ENCODE results near the gene TBC1D2. TPM values are rescaled to one million over a fixed set of nuclear protein-coding genes. Genes with fewer than 3 reads are reported as not detected.

Gene TBC1D2
- total and polyA plus RNA-seq, 10 of the 15 experiments (the other 5 are each of a cell fraction or from before 2014, with no cell fraction given), result 0.04 to 1.6 (median 1.1) TPM

GRCh38 chr9:98235126-98235525 lies 20.3 kb downstream of the TBC1D2 start:
- WGBS (ENCODE audit: insufficient coverage, insufficient replicate concordance, low lambda C conversion rate, missing lambda C conversion rate), result 90% methylated on average over 9 of the region's 9 CpGs
- Histone ChIP-seq H3K27ac (ENCODE audit: control insufficient read depth, insufficient read depth) (no peak overlapping the region), H4K20me1 (ENCODE audit: control insufficient read depth, insufficient read depth) (no peaks in the 10 kb centered on the region), H3K4me1 (ENCODE audit: control insufficient read depth, insufficient read depth, low read length) (peaks cover 7% of the 10 kb centered on the region; the same call in 1 of the 2 replicates), H3K27me3 (replicated peaks in 1 of 2; ENCODE audit: control insufficient read depth in 2 of 2, insufficient read depth in 2 of 2, low read length in 1 of 2) (no peaks in the 10 kb centered on the region), H3K9ac (ENCODE audit: control insufficient read depth, insufficient read depth, low read length) (no peak overlapping the region), H2AFZ (ENCODE audit: control insufficient read depth, low read depth, low read length) (no peak overlapping the region), H3K9me3 (replicated peaks; ENCODE audit: control insufficient read depth, insufficient read depth, low read length) (no peaks in the 10 kb centered on the region), H3K4me2 (ENCODE audit: control insufficient read depth, insufficient read depth) (no peak overlapping the region), H3K79me2 (ENCODE audit: control insufficient read depth, insufficient read depth, low read length) (no peaks in the 10 kb centered on the region), H3K4me3 (no peak overlapping the region), H3K36me3 (ENCODE audit: control insufficient read depth in 2 of 2, insufficient read depth in 2 of 2, low read length in 1 of 2) (no peaks in the 10 kb centered on the region)
- DNase-seq (ENCODE audit: low read depth, low spot score) (no peak), ATAC-seq (no peak), FAIRE-seq (no peak)
- ChIA-PET SMC1A (ENCODE audit: uncharacterized antibody, unreplicated experiment) (interaction anchor here (1.0 to 1.2 kb wide), 3 partner anchors 12 to 117 kb away, joined by 4 read pairs; partner anchors contain the start of gene TBC1D2), RAD21 (ENCODE audit: unreplicated experiment) (no interaction called here), POLR2A (no interaction called here), CTCF (interaction anchor here (0.9 to 1.5 kb wide), 4 partner anchors 11 to 161 kb away, joined by 3 to 5 read pairs (median 5); no protein-coding TSS in a partner anchor)
- in situ Hi-C loops (cut with MboI), result no loop called here
- no TSS peak for BruUV-seq (replicated peaks)
- TF ChIP-seq IRF3 (IDR thresholded peaks at IDR 0.05), result no peak
- intact Hi-C loops (cut with micrococcal nuclease; ENCODE audit: unreplicated experiment), result no loop called here

GRCh38 chr9:98234245-98234825 lies 21.1 kb downstream of the TBC1D2 start:
- Histone ChIP-seq H3K9me3 (replicated peaks; ENCODE audit: control insufficient read depth, insufficient read depth, low read length) (no peaks in the 10 kb centered on the region), H3K4me1 (ENCODE audit: control insufficient read depth, insufficient read depth, low read length) (peaks cover 7% of the 10 kb centered on the region; the same call in 1 of the 2 replicates), H3K79me2 (ENCODE audit: control insufficient read depth, insufficient read depth, low read length) (no peaks in the 10 kb centered on the region), H3K36me3 (ENCODE audit: control insufficient read depth in 2 of 2, insufficient read depth in 2 of 2, low read length in 1 of 2) (no peaks in the 10 kb centered on the region), H3K27ac (ENCODE audit: control insufficient read depth, insufficient read depth) (no peak overlapping the region), H2AFZ (ENCODE audit: control insufficient read depth, low read depth, low read length) (no peak overlapping the region), H4K20me1 (ENCODE audit: control insufficient read depth, insufficient read depth) (no peaks in the 10 kb centered on the region), H3K9ac (ENCODE audit: control insufficient read depth, insufficient read depth, low read length) (no peak overlapping the region), H3K27me3 (replicated peaks in 1 of 2; ENCODE audit: control insufficient read depth in 2 of 2, insufficient read depth in 2 of 2, low read length in 1 of 2) (no peaks in the 10 kb centered on the region), H3K4me2 (ENCODE audit: control insufficient read depth, insufficient read depth) (no peak overlapping the region), H3K4me3 (no peak overlapping the region)
- ATAC-seq, result no peak
- ChIA-PET CTCF (interaction anchor here (0.9 to 1.5 kb wide), 5 partner anchors 12 to 160 kb away, joined by 3 to 5 read pairs (median 5); no protein-coding TSS in a partner anchor), RAD21 (ENCODE audit: unreplicated experiment) (no interaction called here), POLR2A (no interaction called here), SMC1A (ENCODE audit: uncharacterized antibody, unreplicated experiment) (interaction anchor here (0.5 to 1.1 kb wide), 4 partner anchors 13 to 176 kb away, joined by 3 to 4 read pairs (median 4); partner anchors contain the start of gene TBC1D2)
- FAIRE-seq, result no peak
- no TSS peak for BruUV-seq (replicated peaks)
- intact Hi-C loops (cut with micrococcal nuclease; ENCODE audit: unreplicated experiment) (no loop called here), in situ Hi-C loops (cut with MboI) (no loop called here)
- WGBS (ENCODE audit: insufficient coverage, insufficient replicate concordance, low lambda C conversion rate, missing lambda C conversion rate), result 70% methylated on average over 9 of the region's 9 CpGs
- no peak for DNase-seq (ENCODE audit: low read depth, low spot score)
- no peak for TF ChIP-seq SIX5 (IDR thresholded peaks at IDR 0.05; ENCODE audit: low read depth, low read length, severe bottlenecking)
- TF ChIP-seq CTCF (IDR thresholded peaks at IDR 0.05 in 2 of 3, conservative IDR thresholded peaks at IDR 0.05 in 1 of 3; ENCODE audit: control insufficient read depth in 2 of 3, extremely low read depth in 1 of 3, insufficient read depth in 1 of 3, low read depth in 3 of 3, low read length in 3 of 3), result peak in 2 of 3 experiments; percentile 29 to 33; a peak in 3 of 6 replicates
- TF ChIP-seq POU2F2 (IDR thresholded peaks at IDR 0.05; ENCODE audit: borderline replicate concordance, low read depth, low read length), result no peak
- no peak for TF ChIP-seq PAX5 (IDR thresholded peaks at IDR 0.05; ENCODE audit: borderline replicate concordance, low read depth, low read length)
- TF ChIP-seq CHD2 (IDR thresholded peaks at IDR 0.05; ENCODE audit: borderline replicate concordance, low read depth, low read length), result no peak
- TF ChIP-seq TAF1 (IDR thresholded peaks at IDR 0.05; ENCODE audit: borderline replicate concordance, low read depth, low read length), result no peak
- peak; percentile 20; the same call in 1 of the 2 replicates for TF ChIP-seq SMC3 (IDR thresholded peaks at IDR 0.05; ENCODE audit: borderline replicate concordance, low read length)
